GM18951 (cell line): ENCODE measurements around the gene PKP2.

ENCODE experiments used
- POLR2A ChIP-seq: IDR thresholded peaks from 4 replicates; pipeline ENCODE4 v1.6.1; 2011; ENCODE audit warnings: mild to moderate bottlenecking; ENCODE audit not compliant: insufficient read length, insufficient read depth; ENCODE audit errors: extremely low read depth
- in situ Hi-C: fragments of 300-500 bp; cut with MboI; formaldehyde crosslinking; loops from one replicate; pipeline ENCODE4 v1.12.0; 2022; ENCODE audit warnings: low sequenced_read_pairs, mixed read lengths, inconsistent platforms; ENCODE audit not compliant: unreplicated experiment

Gene PKP2

GRCh38 chr12:32834122-32834521 lies 62.5 kb downstream of the PKP2 start:
- in situ Hi-C loops: no loop called here
- no peak for TF ChIP-seq POLR2A

- no peak for TF ChIP-seq POLR2A
- in situ Hi-C loops: no loop called here
These were observed 68.0 kb downstream of the PKP2 start for GRCh38 chr12:32828552-32828951.

GRCh38 chr12:32828120-32828519 lies 68.5 kb downstream of the PKP2 start:
- TF ChIP-seq POLR2A: no peak
- in situ Hi-C loops: no loop called here

- TF ChIP-seq POLR2A: no peak
- in situ Hi-C loops: no loop called here
These were observed 69.7 kb downstream of the PKP2 start for GRCh38 chr12:32826807-32827412.

GRCh38 chr12:32824596-32824995 lies 72.0 kb downstream of the PKP2 start:
- in situ Hi-C loops: no loop called here
- no peak for TF ChIP-seq POLR2A

GRCh38 chr12:32822344-32822743 lies 74.2 kb downstream of the PKP2 start:
- in situ Hi-C loops: no loop called here
- no peak for TF ChIP-seq POLR2A

GRCh38 chr12:32821710-32822109 lies 74.9 kb downstream of the PKP2 start:
- TF ChIP-seq POLR2A: no peak
- in situ Hi-C loops: no loop called here

- no peak for TF ChIP-seq POLR2A
- in situ Hi-C loops: no loop called here
These were observed 75.3 kb downstream of the PKP2 start for GRCh38 chr12:32821293-32821692.

GRCh38 chr12:32820376-32820931 lies 76.1 kb downstream of the PKP2 start:
- no peak for TF ChIP-seq POLR2A
- in situ Hi-C loops: no loop called here

- TF ChIP-seq POLR2A: no peak
- in situ Hi-C loops: no loop called here
These were observed 77.2 kb downstream of the PKP2 start for GRCh38 chr12:32819424-32819823.

GRCh38 chr12:32811686-32812392 lies 84.7 kb downstream of the PKP2 start:
- in situ Hi-C loops: no loop called here

GRCh38 chr12:32809846-32810245 lies 86.7 kb downstream of the PKP2 start:
- TF ChIP-seq POLR2A: no peak
- in situ Hi-C loops: no loop called here

More at GRCh38 chr12:32811686-32812392, 84.7 kb downstream of the PKP2 start:
- no peak for TF ChIP-seq POLR2A

- TF ChIP-seq POLR2A: no peak
- in situ Hi-C loops: no loop called here
These were observed 87.4 kb downstream of the PKP2 start for GRCh38 chr12:32809196-32809595.

- no peak for TF ChIP-seq POLR2A
- in situ Hi-C loops: no loop called here
These were observed 92.3 kb downstream of the PKP2 start for GRCh38 chr12:32804301-32804700.
